ENCODE results near the gene SLC25A13.

The SLC25A13 gene

GRCh38 chr7:96314402-96315124 is 7.3 kb downstream of the SLC25A13 start:
- Histone ChIP-seq H3K27me3 (ENCODE audit: insufficient read depth, poor library complexity, severe bottlenecking) (no peaks in the 10 kb centered on the region), H3K4me3 (replicated peaks; ENCODE audit: insufficient read depth, low read length) (no peak overlapping the region), H3K27ac (replicated peaks) (no peak overlapping the region)
- TF ChIP-seq REST (IDR thresholded peaks at IDR 0.05; ENCODE audit: insufficient replicate concordance, low read depth): no peak
- peak in 1 of 2 experiments; percentile 60 for DNase-seq (ENCODE audit: low read depth in 1 of 2, low spot score in 1 of 2)

GRCh38 chr7:96313940-96314339 is 8.0 kb downstream of the SLC25A13 start:
- Histone ChIP-seq H3K27ac (replicated peaks) (no peak overlapping the region), H3K27me3 (ENCODE audit: insufficient read depth, poor library complexity, severe bottlenecking) (no peaks in the 10 kb centered on the region)
- TF ChIP-seq REST (IDR thresholded peaks at IDR 0.05; ENCODE audit: insufficient replicate concordance, low read depth) (no peak), POLR2AphosphoS5 (IDR thresholded peaks at IDR 0.05; ENCODE audit: low read depth) (no peak), SPI1 (IDR thresholded peaks at IDR 0.05; ENCODE audit: borderline replicate concordance, low read depth) (no peak), GABPA (IDR thresholded peaks at IDR 0.05; ENCODE audit: low read depth) (no peak), CTCF (IDR thresholded peaks at IDR 0.05; ENCODE audit: insufficient read depth, low read length) (no peak)

GRCh38 chr7:96312502-96312901 is 9.4 kb downstream of the SLC25A13 start:
- DNase-seq (ENCODE audit: low read depth in 1 of 2, low spot score in 1 of 2): no peak
- TF ChIP-seq SPI1 (IDR thresholded peaks at IDR 0.05; ENCODE audit: borderline replicate concordance, low read depth) (no peak), CTCF (IDR thresholded peaks at IDR 0.05; ENCODE audit: insufficient read depth, low read length) (no peak), REST (IDR thresholded peaks at IDR 0.05; ENCODE audit: insufficient replicate concordance, low read depth) (no peak), GABPA (IDR thresholded peaks at IDR 0.05; ENCODE audit: low read depth) (no peak), POLR2AphosphoS5 (IDR thresholded peaks at IDR 0.05; ENCODE audit: low read depth) (no peak)
- H3K4me3 ChIP-seq (replicated peaks; ENCODE audit: insufficient read depth, low read length): no peak overlapping the region
- H3K27ac ChIP-seq (replicated peaks): no peak overlapping the region
- no peaks in the 10 kb centered on the region for H3K27me3 ChIP-seq (ENCODE audit: insufficient read depth, poor library complexity, severe bottlenecking)

More at GRCh38 chr7:96313940-96314339, 8.0 kb downstream of the SLC25A13 start:
- no peak overlapping the region for H3K4me3 ChIP-seq (replicated peaks; ENCODE audit: insufficient read depth, low read length)
- DNase-seq (ENCODE audit: low read depth in 1 of 2, low spot score in 1 of 2): no peak

Data from HL-60 (cell line).